HG02970 (cell line): ENCODE measurements around the gene RHBDL2.
"Not testable (repeated sequence)": the region's sequence is repeated elsewhere in the genome, so short reads cannot be mapped to it uniquely, and the experiment has no call there.

Source experiments
- ATAC-seq: cut with Tn5 transposase; IDR thresholded peaks from one replicate; pipeline ENCODE4 v1.9.1; 2021; ENCODE audit warnings: mild to moderate bottlenecking, moderate library complexity, moderate number of reproducible peaks; ENCODE audit not compliant: unreplicated experiment, low FRiP score

The RHBDL2 gene

DNA sequence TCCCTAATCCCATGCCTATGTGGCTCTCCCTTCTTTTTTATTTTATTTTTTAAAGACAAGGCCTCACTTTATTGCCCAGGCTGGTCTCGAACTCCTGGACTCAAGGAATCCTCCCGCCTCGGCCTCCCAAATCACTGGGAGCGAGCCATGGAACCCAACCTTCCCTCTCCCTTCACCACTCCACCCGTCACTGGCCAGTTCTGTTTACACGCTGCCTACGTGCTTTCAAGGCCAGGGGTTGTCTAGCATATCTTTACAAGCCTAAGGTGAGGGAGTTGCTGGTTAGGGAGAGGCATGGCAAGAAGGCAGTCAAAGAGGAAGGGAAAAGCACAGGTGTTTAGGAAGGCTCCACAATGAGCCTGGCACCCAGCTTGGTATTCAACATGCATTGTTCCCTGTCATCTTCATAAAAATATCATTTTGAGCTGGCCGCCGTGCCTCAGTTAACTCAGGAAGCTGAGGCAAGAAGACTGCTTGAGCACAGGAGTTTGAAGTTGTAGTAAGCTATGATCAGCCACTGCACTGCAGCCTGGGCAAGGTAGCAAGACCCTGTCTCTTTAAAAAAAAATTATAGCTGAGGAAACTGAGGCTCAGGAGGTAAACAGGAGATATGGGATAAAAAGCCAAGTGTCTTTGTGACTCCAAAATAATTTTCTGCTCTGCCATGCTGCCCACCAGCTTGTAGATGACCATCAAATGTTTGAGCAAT is 1.1 kb downstream of the RHBDL2 start:
- no peak for ATAC-seq

GRCh38 chr1:38938722-38939260 is 2.8 kb downstream of the RHBDL2 start:
- no peak for ATAC-seq

DNA sequence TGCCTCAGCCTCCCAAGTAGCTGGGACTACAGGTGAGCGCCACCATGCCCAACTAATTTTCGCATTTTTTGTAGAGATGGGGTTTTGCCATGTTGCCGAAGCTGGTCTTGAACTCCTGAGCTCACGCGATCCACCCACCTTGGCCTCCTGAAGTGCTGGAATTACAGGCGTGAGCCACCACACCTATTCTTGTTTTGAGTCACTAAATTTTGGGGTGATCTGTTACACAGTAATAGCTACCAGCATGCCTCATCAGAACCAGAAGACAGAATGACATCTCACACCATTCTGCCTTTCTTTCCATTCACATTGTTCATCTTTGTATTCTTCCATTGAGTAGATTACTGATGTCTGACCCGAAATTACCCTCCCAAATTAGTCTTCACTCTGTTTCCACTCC is 9.1 kb downstream of the RHBDL2 start:
- ATAC-seq = no peak

DNA sequence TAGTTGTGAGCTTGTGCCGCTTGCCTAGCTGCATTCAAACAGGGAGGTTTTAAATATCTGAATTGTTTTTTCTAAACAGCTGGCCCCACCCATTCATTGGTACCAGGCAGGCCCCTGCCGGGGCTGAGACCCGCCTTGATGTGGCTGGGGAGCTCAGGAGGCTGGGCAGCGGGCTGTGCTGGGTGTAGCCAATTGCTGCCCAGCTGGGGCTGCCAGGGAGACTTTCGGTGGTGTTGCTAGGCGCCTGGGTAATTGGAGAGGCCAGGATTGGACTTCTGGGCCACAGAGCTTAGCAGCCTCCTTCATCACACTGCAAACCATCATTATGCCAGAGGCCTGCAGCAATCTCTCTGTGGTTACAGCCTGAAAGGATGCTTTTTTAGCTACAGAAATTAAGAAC is 12.2 kb downstream of the RHBDL2 start:
- no peak for ATAC-seq

DNA sequence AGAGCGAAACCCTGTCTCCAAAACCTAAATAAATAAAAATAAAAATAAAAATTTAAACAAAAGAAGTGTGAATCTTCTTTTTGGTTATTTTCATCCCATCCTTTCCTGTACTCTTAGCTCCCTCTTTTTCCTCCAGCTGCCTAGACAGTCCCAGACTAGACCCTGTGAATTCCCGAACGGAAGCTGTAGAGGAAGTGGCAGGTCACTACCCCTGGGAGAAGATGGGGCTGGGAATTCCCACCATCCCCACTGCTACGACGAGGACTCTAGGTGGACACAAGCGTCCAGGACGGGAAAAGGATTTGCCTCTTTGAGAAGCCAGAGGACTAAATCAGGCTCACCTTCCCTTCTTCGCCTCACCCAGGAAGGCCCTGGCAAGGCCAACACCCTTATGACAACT is 12.6 kb downstream of the RHBDL2 start:
- ATAC-seq = no peak

- ATAC-seq = no peak
These were observed 15.5 kb downstream of the RHBDL2 start for GRCh38 chr1:38926091-38926490.

DNA sequence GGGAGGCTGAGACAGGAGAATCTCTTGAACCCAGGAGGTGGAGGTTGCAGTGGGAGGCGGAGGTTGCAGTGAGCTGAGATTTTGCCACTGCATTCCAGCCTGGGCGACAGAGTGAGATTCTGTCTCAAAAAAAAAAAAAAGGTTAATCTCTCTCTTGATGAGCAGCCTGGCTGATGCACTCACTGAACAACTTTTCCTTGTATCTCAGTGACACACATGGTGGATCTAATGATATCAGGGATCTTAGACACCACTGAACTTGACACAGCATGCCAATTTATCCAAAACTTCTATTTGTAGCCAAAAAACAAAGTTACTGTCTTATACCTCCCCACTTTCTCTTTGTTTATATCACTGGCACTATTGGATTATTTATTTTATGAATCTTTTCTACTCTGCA is 16.2 kb downstream of the RHBDL2 start:
- no peak for ATAC-seq

DNA sequence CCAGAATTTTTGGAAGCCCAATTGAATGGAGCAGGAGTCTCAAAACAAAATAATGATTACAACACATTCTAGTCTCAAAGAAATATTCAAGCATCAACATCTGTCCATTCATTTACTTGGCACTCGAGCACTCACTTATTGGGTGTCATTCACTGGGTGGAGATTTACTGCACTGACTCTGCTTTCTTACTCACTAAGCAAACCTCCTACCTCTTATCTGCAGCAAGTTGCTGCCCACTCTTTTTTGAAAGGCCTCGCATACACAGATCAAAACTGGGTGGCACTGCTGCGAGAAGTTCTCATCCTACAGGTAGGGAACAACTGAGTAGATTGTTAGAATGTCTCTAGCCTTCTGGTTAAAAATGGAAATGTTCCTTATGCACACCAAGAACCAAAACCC is 18.0 kb downstream of the RHBDL2 start:
- ATAC-seq = no peak

- no peak for ATAC-seq
These were observed 22.5 kb downstream of the RHBDL2 start for GRCh38 chr1:38919130-38919529.

DNA sequence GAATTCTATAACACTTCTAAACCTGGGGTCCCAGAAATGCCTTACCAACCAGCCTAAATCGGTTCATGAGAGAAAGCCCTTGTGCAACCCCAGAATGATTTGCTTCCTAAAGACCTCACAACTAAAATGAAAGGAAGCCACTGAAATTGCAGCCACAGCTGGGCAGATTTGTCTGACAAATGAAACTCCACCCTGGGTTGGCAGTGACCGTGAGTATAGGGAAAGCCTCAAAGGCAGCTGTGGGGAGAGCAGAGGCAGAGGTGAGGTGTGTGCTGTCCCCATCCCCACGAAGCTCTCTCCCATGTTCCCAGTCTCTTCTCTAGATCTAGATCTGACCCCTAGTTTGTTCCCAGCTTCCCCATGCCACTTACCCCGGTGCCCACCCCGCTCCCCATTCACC is 23.1 kb downstream of the RHBDL2 start:
- no peak for ATAC-seq

DNA sequence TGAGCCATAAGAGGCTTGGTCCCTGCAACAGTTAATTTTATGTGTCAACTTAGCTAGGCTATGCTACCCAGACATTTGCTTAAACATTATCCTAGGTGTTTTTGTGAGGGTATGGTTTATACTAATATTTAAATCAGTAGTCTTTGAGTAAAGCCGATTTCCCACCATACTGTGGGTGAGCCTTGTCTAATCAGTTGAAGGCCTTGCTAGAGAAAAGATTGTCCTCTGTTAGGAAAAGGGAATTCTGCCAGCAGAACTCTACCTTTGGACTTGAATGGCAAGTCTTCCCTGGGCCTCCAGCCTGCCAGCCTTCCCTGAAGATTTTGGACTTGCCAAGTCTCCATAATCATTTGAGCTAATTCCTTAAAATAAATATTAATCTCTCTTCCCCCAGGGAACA is 23.9 kb downstream of the RHBDL2 start:
- ATAC-seq = no peak

- ATAC-seq = no peak
These were observed 24.3 kb downstream of the RHBDL2 start for GRCh38 chr1:38917337-38917736.

GRCh38 chr1:38915352-38915948 is 26.2 kb downstream of the RHBDL2 start:
- no peak for ATAC-seq

DNA sequence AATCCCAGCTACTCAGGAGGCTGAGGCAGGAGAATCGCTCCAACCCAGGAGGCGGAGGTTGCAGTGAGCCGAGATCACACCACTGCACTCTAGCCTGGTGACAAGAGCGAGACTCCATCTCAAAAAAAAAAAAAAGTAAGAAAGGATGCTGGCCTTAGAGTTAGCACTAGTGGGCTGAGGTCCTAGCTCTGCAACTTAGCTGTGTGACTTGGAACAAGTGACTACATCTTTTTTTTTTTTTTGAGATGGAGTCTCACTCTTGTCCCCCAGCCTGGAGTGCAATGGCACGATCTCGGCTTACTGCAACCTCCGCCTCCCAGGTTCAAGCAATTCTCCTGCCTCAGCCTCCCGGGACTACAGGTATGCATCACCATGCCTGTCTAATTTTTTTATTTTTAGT is 26.7 kb downstream of the RHBDL2 start:
- not testable (repeated sequence) for ATAC-seq

- ATAC-seq = no peak
These were observed 32.8 kb downstream of the RHBDL2 start for GRCh38 chr1:38908821-38909220.

GRCh38 chr1:38905985-38906384 is 35.6 kb downstream of the RHBDL2 start:
- no peak for ATAC-seq

GRCh38 chr1:38899560-38899959 is 42.1 kb downstream of the RHBDL2 start:
- no peak for ATAC-seq

DNA sequence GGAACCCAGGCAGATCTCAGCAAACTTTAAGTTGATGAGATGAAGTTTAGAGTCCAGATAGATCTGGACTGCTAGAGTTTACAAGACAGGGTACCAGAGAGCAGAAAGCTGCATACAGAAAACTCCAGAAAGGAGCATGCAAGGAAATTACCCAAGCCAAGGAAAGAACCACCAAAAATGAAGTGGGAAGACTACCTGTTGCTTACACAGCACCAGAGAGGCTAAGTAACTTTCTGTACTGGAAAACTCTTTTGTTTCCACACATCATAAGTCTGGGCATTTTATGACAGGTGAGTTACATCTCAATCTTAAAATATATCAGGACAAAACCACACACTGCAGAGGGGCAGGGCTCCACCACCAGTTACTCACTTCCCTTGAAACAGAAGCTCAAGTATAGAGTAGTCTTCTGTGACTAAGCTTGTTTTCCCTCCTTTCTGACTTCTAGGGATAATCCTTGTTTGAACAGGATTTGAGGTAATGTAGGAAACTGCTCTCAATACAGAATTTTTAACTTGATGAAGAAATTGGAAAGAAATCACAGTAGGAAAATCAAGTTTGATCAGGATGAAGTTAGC is 42.9 kb downstream of the RHBDL2 start:
- ATAC-seq = no peak

DNA sequence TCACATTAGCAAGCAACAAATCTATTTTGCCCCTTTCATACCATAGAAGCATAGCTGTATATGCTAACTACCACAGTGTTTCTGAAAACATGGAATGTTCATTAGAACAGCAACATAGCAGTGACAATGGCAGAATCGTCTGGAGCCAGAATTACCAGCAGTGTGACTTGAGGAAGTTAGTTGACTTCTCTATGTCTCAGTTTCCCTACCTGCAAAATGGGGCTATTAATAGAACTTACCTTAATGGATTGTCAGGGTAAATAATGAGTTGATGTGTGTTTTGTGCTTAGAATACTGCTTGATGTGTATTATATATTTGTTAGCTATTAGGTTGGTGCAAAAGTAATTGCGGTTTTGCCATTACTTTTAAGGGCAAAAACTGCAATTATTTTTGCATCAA is 45.5 kb downstream of the RHBDL2 start:
- ATAC-seq = no peak

DNA sequence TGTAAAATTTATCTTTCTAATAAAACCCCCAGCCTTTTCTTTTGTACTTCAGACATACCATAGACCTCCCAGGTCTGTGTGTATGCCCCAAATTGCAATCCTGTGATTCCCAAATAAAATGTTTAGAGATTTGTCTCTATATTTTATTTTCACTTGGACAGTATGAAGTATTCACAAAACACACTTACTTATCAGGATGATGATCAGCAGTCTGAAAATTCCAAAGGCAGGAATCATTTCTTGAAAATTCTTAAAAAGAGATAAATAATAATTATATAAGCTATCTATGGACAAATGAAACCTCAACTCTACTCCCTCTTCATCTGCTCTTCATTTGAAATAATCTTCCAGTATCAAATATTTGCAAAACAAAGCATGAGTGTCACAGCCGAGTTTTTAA is 48.7 kb downstream of the RHBDL2 start:
- ATAC-seq = no peak

DNA sequence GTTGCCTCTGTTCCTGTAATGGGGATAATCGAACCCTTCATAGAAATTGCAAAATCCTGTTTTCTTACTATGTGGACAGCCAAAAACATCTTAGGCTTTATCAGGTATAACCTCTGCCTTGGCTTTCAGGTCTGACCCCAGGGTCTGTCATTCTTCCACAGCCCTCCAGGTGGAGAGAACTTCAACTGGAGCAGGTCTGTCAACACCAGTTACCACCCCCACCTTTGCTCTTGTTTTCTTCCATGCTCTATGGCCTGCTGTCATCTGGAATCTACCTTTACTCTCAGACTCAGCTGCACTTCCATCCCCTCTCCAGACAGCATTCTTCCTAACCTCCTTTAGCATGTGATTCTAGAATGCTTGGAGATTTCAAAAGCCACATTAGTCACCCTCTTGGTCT is 49.9 kb downstream of the RHBDL2 start:
- no peak for ATAC-seq

- ATAC-seq = no peak
These were observed 52.0 kb downstream of the RHBDL2 start for GRCh38 chr1:38889589-38889988.
